Suprapubic skin (tissue), 3 donors: ENCODE results near the gene ATXN1.

ENCODE experiments used
- POLR2AphosphoS5 ChIP-seq, 3 donors: sonication (generic); formaldehyde crosslinking; IDR thresholded peaks; one replicate each; pipeline ENCODE4 v1.6.1; 2017; ENCODE audit warnings: antibody characterized with exemption in 3 of 3
- TF ChIP-seq, protein P1 (sequence below), 2 donors: fragments of 200-600 bp in 1 of 2; fragments of 450-650 bp in 1 of 2; sonication (generic) in 1 of 2; IDR thresholded peaks; one replicate each; pipeline ENCODE4 v1.5.1; 2016 to 2019; ENCODE audit warnings: antibody characterized with exemption in 2 of 2, mild to moderate bottlenecking in 1 of 2, moderate library complexity in 1 of 2

DNA sequence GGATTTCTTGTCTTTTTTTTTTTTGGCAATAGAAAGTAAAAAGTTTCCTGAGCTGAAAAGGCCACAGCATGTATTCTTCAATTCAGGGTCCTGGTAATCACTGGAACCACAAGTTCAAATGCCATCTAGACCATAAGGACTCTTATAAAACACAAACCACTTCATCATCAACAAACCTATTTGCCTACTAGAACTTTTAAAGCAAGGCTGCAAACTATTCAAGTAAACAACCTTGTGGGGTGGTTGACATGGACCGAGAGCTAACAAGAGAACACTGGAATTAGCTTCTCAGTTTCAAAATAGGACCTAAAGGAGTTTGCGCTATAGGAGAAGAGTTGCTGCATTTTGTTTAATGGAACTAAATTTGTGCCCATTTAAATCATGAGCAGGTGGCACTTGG is 215.9 kb downstream of the ATXN1 start:
- TF ChIP-seq POLR2AphosphoS5 (IDR thresholded peaks at IDR 0.05), result no peak
- TF ChIP-seq, protein P1, sequence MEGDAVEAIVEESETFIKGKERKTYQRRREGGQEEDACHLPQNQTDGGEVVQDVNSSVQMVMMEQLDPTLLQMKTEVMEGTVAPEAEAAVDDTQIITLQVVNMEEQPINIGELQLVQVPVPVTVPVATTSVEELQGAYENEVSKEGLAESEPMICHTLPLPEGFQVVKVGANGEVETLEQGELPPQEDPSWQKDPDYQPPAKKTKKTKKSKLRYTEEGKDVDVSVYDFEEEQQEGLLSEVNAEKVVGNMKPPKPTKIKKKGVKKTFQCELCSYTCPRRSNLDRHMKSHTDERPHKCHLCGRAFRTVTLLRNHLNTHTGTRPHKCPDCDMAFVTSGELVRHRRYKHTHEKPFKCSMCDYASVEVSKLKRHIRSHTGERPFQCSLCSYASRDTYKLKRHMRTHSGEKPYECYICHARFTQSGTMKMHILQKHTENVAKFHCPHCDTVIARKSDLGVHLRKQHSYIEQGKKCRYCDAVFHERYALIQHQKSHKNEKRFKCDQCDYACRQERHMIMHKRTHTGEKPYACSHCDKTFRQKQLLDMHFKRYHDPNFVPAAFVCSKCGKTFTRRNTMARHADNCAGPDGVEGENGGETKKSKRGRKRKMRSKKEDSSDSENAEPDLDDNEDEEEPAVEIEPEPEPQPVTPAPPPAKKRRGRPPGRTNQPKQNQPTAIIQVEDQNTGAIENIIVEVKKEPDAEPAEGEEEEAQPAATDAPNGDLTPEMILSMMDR (IDR thresholded peaks at IDR 0.05), result no peak
